Liver (tissue), 9 donors: ENCODE measurements around the gene RIC3. TPM values are rescaled to one million over a fixed set of nuclear protein-coding genes. Genes with fewer than 3 reads are reported as not detected.

Source experiments
- DNase-seq: peaks from one replicate; pipeline ENCODE4 v3.0.0-alpha.2; 2017; ENCODE audit warnings: low spot score
- H3K27ac ChIP-seq, 2 donors: one replicate each; pipeline ENCODE4 v1.7.0; 2013; ENCODE audit warnings: inconsistent platforms in 2 of 2, low read length in 2 of 2, control low read depth in 1 of 2, low read depth in 1 of 2, mild to moderate bottlenecking in 1 of 2
- H3K27me3 ChIP-seq, 4 donors: one replicate each; pipeline versions ENCODE4 v1.6.1 to v1.7.0; 2013; ENCODE audit warnings: low read length in 3 of 4, inconsistent platforms in 1 of 4, mild to moderate bottlenecking in 1 of 4, moderate library complexity in 1 of 4; ENCODE audit not compliant: control insufficient read depth in 4 of 4, insufficient read depth in 4 of 4
- H3K36me3 ChIP-seq, 4 donors: one replicate each; pipeline versions ENCODE4 v1.6.1 to v1.7.0; 2013; ENCODE audit warnings: low read length in 3 of 4, mild to moderate bottlenecking in 3 of 4, low read depth in 1 of 4, moderate library complexity in 1 of 4; ENCODE audit not compliant: control insufficient read depth in 4 of 4, insufficient read depth in 3 of 4
- H3K4me1 ChIP-seq, 4 donors: one replicate each; pipeline versions ENCODE4 v1.6.1 to v1.7.0; 2013; ENCODE audit warnings: low read length in 3 of 4, mild to moderate bottlenecking in 3 of 4, moderate library complexity in 1 of 4; ENCODE audit not compliant: control insufficient read depth in 4 of 4, insufficient read depth in 4 of 4
- H3K4me3 ChIP-seq, 3 donors: one replicate each; pipeline versions ENCODE4 v1.6.1 to v1.7.0; 2013; ENCODE audit warnings: low read length in 3 of 3, control low read depth in 1 of 3, low read depth in 1 of 3, mild to moderate bottlenecking in 1 of 3
- H3K9ac ChIP-seq, 2 donors: one replicate each; pipeline ENCODE4 v1.7.0; 2013; ENCODE audit warnings: low read length in 2 of 2, mild to moderate bottlenecking in 2 of 2, moderate library complexity in 2 of 2, control low read depth in 1 of 2, low read depth in 1 of 2
- H3K9me3 ChIP-seq, 4 donors: one replicate each; pipeline versions ENCODE4 v1.6.1 to v1.7.0; 2013; ENCODE audit warnings: low read length in 3 of 4; ENCODE audit not compliant: control insufficient read depth in 4 of 4
- ATF3 ChIP-seq: IDR thresholded peaks from 2 replicates; pipeline ENCODE4 v1.6.1; 2016; ENCODE audit warnings: antibody characterized with exemption
- CTCF ChIP-seq: fragments of 150-350 bp; IDR thresholded peaks from 2 replicates; pipeline ENCODE4 v1.5.1; 2017; ENCODE audit warnings: improper control_type of control experiment, low read depth, low read length; ENCODE audit not compliant: missing input control
- EGR1 ChIP-seq, 2 donors: IDR thresholded peaks; 2 replicates each; pipeline ENCODE4 v1.6.1; 2016 to 2018; ENCODE audit warnings: antibody characterized with exemption in 2 of 2, low read depth in 2 of 2
- FOXA1 ChIP-seq: IDR thresholded peaks from 2 replicates; pipeline ENCODE4 v1.6.1; 2016; ENCODE audit warnings: antibody characterized with exemption
- FOXA2 ChIP-seq: IDR thresholded peaks from 2 replicates; pipeline ENCODE4 v1.6.1; 2016; ENCODE audit warnings: antibody characterized with exemption
- GABPA ChIP-seq, 2 donors: IDR thresholded peaks in 1 of 2; conservative IDR thresholded peaks in 1 of 2; 2 replicates each; pipeline ENCODE4 v1.6.1; 2016; ENCODE audit warnings: antibody characterized with exemption in 2 of 2, mild to moderate bottlenecking in 1 of 2, moderate library complexity in 1 of 2
- HNF4A ChIP-seq, 2 donors: conservative IDR thresholded peaks; 2 replicates each; pipeline ENCODE4 v1.6.1; 2016; ENCODE audit warnings: antibody characterized with exemption in 2 of 2, mild to moderate bottlenecking in 2 of 2
- HNF4G ChIP-seq: IDR thresholded peaks from 2 replicates; pipeline ENCODE4 v1.6.1; 2016; ENCODE audit warnings: antibody characterized with exemption
- JUND ChIP-seq, 2 donors: IDR thresholded peaks; 2 replicates each; pipeline ENCODE4 v1.6.1; 2016; ENCODE audit warnings: antibody characterized with exemption in 2 of 2
- MAX ChIP-seq: IDR thresholded peaks from 2 replicates; pipeline ENCODE4 v1.6.1; 2016; ENCODE audit warnings: antibody characterized with exemption
- NR2F2 ChIP-seq: IDR thresholded peaks from 2 replicates; pipeline ENCODE4 v1.6.1; 2016; ENCODE audit warnings: antibody characterized with exemption
- RAD21 ChIP-seq, 2 donors: IDR thresholded peaks; 2 replicates each; pipeline ENCODE4 v1.6.1; 2016; ENCODE audit warnings: antibody characterized with exemption in 2 of 2, mild to moderate bottlenecking in 2 of 2
- REST ChIP-seq: IDR thresholded peaks from 2 replicates; pipeline ENCODE4 v1.6.1; 2016; ENCODE audit warnings: antibody characterized with exemption, mild to moderate bottlenecking
- RXRA ChIP-seq, 2 donors: IDR thresholded peaks; 2 replicates each; pipeline ENCODE4 v1.6.1; 2017 to 2018; ENCODE audit warnings: antibody characterized with exemption in 2 of 2, mild to moderate bottlenecking in 1 of 2
- SP1 ChIP-seq: IDR thresholded peaks from 2 replicates; pipeline ENCODE4 v1.6.1; 2018; ENCODE audit warnings: antibody characterized with exemption, mild to moderate bottlenecking
- TAF1 ChIP-seq: conservative IDR thresholded peaks from 2 replicates; pipeline ENCODE4 v1.6.1; 2016; ENCODE audit warnings: antibody characterized with exemption, mild to moderate bottlenecking
- YY1 ChIP-seq: IDR thresholded peaks from 2 replicates; pipeline ENCODE4 v1.6.1; 2016; ENCODE audit warnings: antibody characterized with exemption, mild to moderate bottlenecking
- ZBTB33 ChIP-seq: IDR thresholded peaks from 2 replicates; pipeline ENCODE4 v1.6.1; 2016; ENCODE audit warnings: antibody characterized with exemption
- WGBS: extraction: QIAGEN DNeasy Blood & Tissue Kit; methylation state at CpG from one replicate; pipeline ENCODE4 v1.1.7; 2013; 5-methylcytosine and 5-hydroxymethylcytosine counted together
- polyA plus RNA-seq, 2 donors: library from polyadenylated mRNA; stranded (reverse) in 1 of 2; unstranded in 1 of 2; fragments of 200-250 nt in 1 of 2; fragments of >200 nt in 1 of 2; fragmentation: Nextera tagmentation in 1 of 2; extraction: Ambion mirVana in 1 of 2; gene quantifications; one replicate each; pipeline versions ENCODE4 v1.2.1 to v1.2.3, GENCODE V29; 2013 to 2015
- total RNA-seq, 2 donors: library from RNA; depleted of rRNA; stranded (reverse); fragments of >200 nt; gene quantifications; one replicate each; pipeline ENCODE4 v1.2.3, GENCODE V29; 2014
- donor health status: healthy.
- donor health status: healthy.
- donor health status: healthy.
- donor health status: healthy.
- donor health status: healthy.

The RIC3 gene
- total and polyA plus RNA-seq, 4 donors = 0.89 to 9.8 (median 4.5) TPM

GRCh38 chr11:8178297-8178696 is 9.5 kb upstream of the RIC3 start:
- no peak overlapping the region for H3K4me3 ChIP-seq
- no peaks in the 10 kb centered on the region for H3K36me3 ChIP-seq
- no peaks in the 10 kb centered on the region for H3K9me3 ChIP-seq
- no peaks in the 10 kb centered on the region for H3K27me3 ChIP-seq
- no peak for TF ChIP-seq HNF4A (conservative IDR thresholded peaks at IDR 0.05)
- no peak for TF ChIP-seq TAF1
- TF ChIP-seq MAX = no peak
- no peak for TF ChIP-seq REST
- no peak for TF ChIP-seq ZBTB33
- no peak for TF ChIP-seq ATF3
- H3K27ac ChIP-seq = no peak overlapping the region
- H3K9ac ChIP-seq = no peak overlapping the region
- 60% methylated on average over 1 of the region's 1 CpG for WGBS
- no peak for DNase-seq
- H3K4me1 ChIP-seq = no peaks in the 10 kb centered on the region

GRCh38 chr11:8177136-8177535 is 8.3 kb upstream of the RIC3 start:
- no peaks in the 10 kb centered on the region for H3K9me3 ChIP-seq
- H3K4me1 ChIP-seq = no peaks in the 10 kb centered on the region
- H3K27ac ChIP-seq = no peak overlapping the region
- H3K27me3 ChIP-seq = no peaks in the 10 kb centered on the region
- H3K9ac ChIP-seq = no peak overlapping the region
- 57% methylated on average over 5 of the region's 5 CpGs for WGBS
- no peaks in the 10 kb centered on the region for H3K36me3 ChIP-seq
- TF ChIP-seq GABPA (IDR thresholded peaks at IDR 0.05 in 1 of 2, conservative IDR thresholded peaks at IDR 0.05 in 1 of 2) (no peak), FOXA1 (no peak), JUND (IDR thresholded peaks at IDR 0.05) (no peak), RAD21 (IDR thresholded peaks at IDR 0.05) (no peak), HNF4G (no peak), NR2F2 (no peak), MAX (no peak), CTCF (no peak), ATF3 (no peak), HNF4A (conservative IDR thresholded peaks at IDR 0.05) (no peak), ZBTB33 (no peak), YY1 (no peak), RXRA (IDR thresholded peaks at IDR 0.05) (no peak), TAF1 (no peak), FOXA2 (no peak), EGR1 (IDR thresholded peaks at IDR 0.05; ENCODE audit: low read depth in 2 of 2) (no peak), SP1 (no peak), REST (no peak)
- no peak overlapping the region for H3K4me3 ChIP-seq
- DNase-seq = no peak
